ENCODE measurements around the gene MED29.

The MED29 gene

GRCh38 chr19:39390751-39391437 lies at the start of gene MED29, which contains the start of gene PAF1:
MED29 (plus strand) TSS chr19:39391378; CDS start chr19:39391423, 45 bp downstream.
PAF1 (minus strand) TSS chr19:39391106; CDS start chr19:39390864, 242 bp downstream.
- H3K4me3 ChIP-seq (ENCODE audit: low read length) = peak within 1 kb of the TSS; percentile 98
- H3K9ac ChIP-seq (ENCODE audit: low read length) = peak within 1 kb of the TSS; percentile 99
- peak; percentile 100 for DNase-seq (ENCODE audit: low read depth)
- no peaks in the 10 kb centered on the region for H3K27me3 ChIP-seq (replicated peaks; ENCODE audit: control insufficient read depth, insufficient read depth, low read length)
- H3K36me3 ChIP-seq (ENCODE audit: control insufficient read depth, insufficient read depth, low read length, severe bottlenecking) = peaks cover 44% of the 10 kb centered on the region
- no peaks in the 10 kb centered on the region for H3K9me3 ChIP-seq (ENCODE audit: control insufficient read depth, low read length)
- peaks cover 19% of the 10 kb centered on the region for H3K4me1 ChIP-seq (ENCODE audit: control insufficient read depth, insufficient read depth, low read length)

GRCh38 chr19:39341719-39342604 lies 49.2 kb upstream of the MED29 start, which contains the start of gene SAMD4B:
SAMD4B (plus strand) TSS chr19:39342421; CDS start chr19:39356894, 14,473 bp downstream.
- DNase-seq (ENCODE audit: low read depth) = peak; percentile 99
- Histone ChIP-seq H3K27me3 (replicated peaks; ENCODE audit: control insufficient read depth, insufficient read depth, low read length) (no peaks in the 10 kb centered on the region), H3K4me1 (ENCODE audit: control insufficient read depth, insufficient read depth, low read length) (peaks cover 31% of the 10 kb centered on the region), H3K36me3 (ENCODE audit: control insufficient read depth, insufficient read depth, low read length, severe bottlenecking) (peaks cover 3% of the 10 kb centered on the region), H3K4me3 (ENCODE audit: low read length) (peak within 1 kb of the TSS; percentile 96), H3K9ac (ENCODE audit: low read length) (peak within 1 kb of the TSS; percentile 94), H3K9me3 (ENCODE audit: control insufficient read depth, low read length) (no peaks in the 10 kb centered on the region)

GRCh38 chr19:39342647-39343305 lies 48.4 kb upstream of the MED29 start:
- Histone ChIP-seq H3K36me3 (ENCODE audit: control insufficient read depth, insufficient read depth, low read length, severe bottlenecking) (peaks cover 3% of the 10 kb centered on the region), H3K9me3 (ENCODE audit: control insufficient read depth, low read length) (no peaks in the 10 kb centered on the region), H3K27me3 (replicated peaks; ENCODE audit: control insufficient read depth, insufficient read depth, low read length) (no peaks in the 10 kb centered on the region), H3K4me1 (ENCODE audit: control insufficient read depth, insufficient read depth, low read length) (peaks cover 40% of the 10 kb centered on the region), H3K9ac (ENCODE audit: low read length) (peak overlapping the region; percentile 91), H3K4me3 (ENCODE audit: low read length) (peak overlapping the region; percentile 90)
- DNase-seq (ENCODE audit: low read depth) = peak; percentile 59

GRCh38 chr19:39345956-39346355 lies 45.2 kb upstream of the MED29 start:
- H3K9me3 ChIP-seq (ENCODE audit: control insufficient read depth, low read length) = no peaks in the 10 kb centered on the region
- H3K4me3 ChIP-seq (ENCODE audit: low read length) = no peak overlapping the region
- H3K36me3 ChIP-seq (ENCODE audit: control insufficient read depth, insufficient read depth, low read length, severe bottlenecking) = peaks cover 20% of the 10 kb centered on the region
- H3K4me1 ChIP-seq (ENCODE audit: control insufficient read depth, insufficient read depth, low read length) = peaks cover 42% of the 10 kb centered on the region
- no peaks in the 10 kb centered on the region for H3K27me3 ChIP-seq (replicated peaks; ENCODE audit: control insufficient read depth, insufficient read depth, low read length)
- H3K9ac ChIP-seq (ENCODE audit: low read length) = no peak overlapping the region
- no peak for DNase-seq (ENCODE audit: low read depth)

- H3K27me3 ChIP-seq (replicated peaks; ENCODE audit: control insufficient read depth, insufficient read depth, low read length) = no peaks in the 10 kb centered on the region
- H3K4me1 ChIP-seq (ENCODE audit: control insufficient read depth, insufficient read depth, low read length) = peaks cover 56% of the 10 kb centered on the region
- H3K9me3 ChIP-seq (ENCODE audit: control insufficient read depth, low read length) = no peaks in the 10 kb centered on the region
- peak overlapping the region; percentile 49 for H3K4me3 ChIP-seq (ENCODE audit: low read length)
- peak; percentile 35 for DNase-seq (ENCODE audit: low read depth)
- peaks cover 26% of the 10 kb centered on the region for H3K36me3 ChIP-seq (ENCODE audit: control insufficient read depth, insufficient read depth, low read length, severe bottlenecking)
- peak overlapping the region; percentile 16 for H3K9ac ChIP-seq (ENCODE audit: low read length)
Measured at GRCh38 chr19:39347332-39348164, 43.6 kb upstream of the MED29 start.

GRCh38 chr19:39349326-39349725 lies 41.9 kb upstream of the MED29 start:
- Histone ChIP-seq H3K9ac (ENCODE audit: low read length) (no peak overlapping the region), H3K4me3 (ENCODE audit: low read length) (no peak overlapping the region), H3K9me3 (ENCODE audit: control insufficient read depth, low read length) (no peaks in the 10 kb centered on the region), H3K36me3 (ENCODE audit: control insufficient read depth, insufficient read depth, low read length, severe bottlenecking) (peaks cover 32% of the 10 kb centered on the region), H3K27me3 (replicated peaks; ENCODE audit: control insufficient read depth, insufficient read depth, low read length) (no peaks in the 10 kb centered on the region), H3K4me1 (ENCODE audit: control insufficient read depth, insufficient read depth, low read length) (peaks cover 58% of the 10 kb centered on the region)
- no peak for DNase-seq (ENCODE audit: low read depth)

GRCh38 chr19:39350156-39350555 lies 41.0 kb upstream of the MED29 start:
- H3K9ac ChIP-seq (ENCODE audit: low read length) = no peak overlapping the region
- H3K36me3 ChIP-seq (ENCODE audit: control insufficient read depth, insufficient read depth, low read length, severe bottlenecking) = peaks cover 40% of the 10 kb centered on the region
- no peak overlapping the region for H3K4me3 ChIP-seq (ENCODE audit: low read length)

GRCh38 chr19:39351537-39352064 lies 39.6 kb upstream of the MED29 start:
- H3K27me3 ChIP-seq (replicated peaks; ENCODE audit: control insufficient read depth, insufficient read depth, low read length) = no peaks in the 10 kb centered on the region
- peaks cover 52% of the 10 kb centered on the region for H3K36me3 ChIP-seq (ENCODE audit: control insufficient read depth, insufficient read depth, low read length, severe bottlenecking)
- peak overlapping the region; percentile 43 for H3K9ac ChIP-seq (ENCODE audit: low read length)
- H3K4me3 ChIP-seq (ENCODE audit: low read length) = peak overlapping the region; percentile 22
- no peaks in the 10 kb centered on the region for H3K9me3 ChIP-seq (ENCODE audit: control insufficient read depth, low read length)
- no peak for DNase-seq (ENCODE audit: low read depth)
- peaks cover 45% of the 10 kb centered on the region for H3K4me1 ChIP-seq (ENCODE audit: control insufficient read depth, insufficient read depth, low read length)

More at GRCh38 chr19:39350156-39350555, 41.0 kb upstream of the MED29 start:
- DNase-seq (ENCODE audit: low read depth) = no peak
- Histone ChIP-seq H3K4me1 (ENCODE audit: control insufficient read depth, insufficient read depth, low read length) (peaks cover 54% of the 10 kb centered on the region), H3K27me3 (replicated peaks; ENCODE audit: control insufficient read depth, insufficient read depth, low read length) (no peaks in the 10 kb centered on the region), H3K9me3 (ENCODE audit: control insufficient read depth, low read length) (no peaks in the 10 kb centered on the region)

GRCh38 chr19:39352381-39353255 lies 38.6 kb upstream of the MED29 start:
- peak overlapping the region; percentile 49 for H3K4me3 ChIP-seq (ENCODE audit: low read length)
- peak overlapping the region; percentile 65 for H3K9ac ChIP-seq (ENCODE audit: low read length)
- H3K36me3 ChIP-seq (ENCODE audit: control insufficient read depth, insufficient read depth, low read length, severe bottlenecking) = peaks cover 62% of the 10 kb centered on the region
- DNase-seq (ENCODE audit: low read depth) = no peak
- no peaks in the 10 kb centered on the region for H3K9me3 ChIP-seq (ENCODE audit: control insufficient read depth, low read length)
- H3K27me3 ChIP-seq (replicated peaks; ENCODE audit: control insufficient read depth, insufficient read depth, low read length) = no peaks in the 10 kb centered on the region
- H3K4me1 ChIP-seq (ENCODE audit: control insufficient read depth, insufficient read depth, low read length) = peaks cover 35% of the 10 kb centered on the region

Measured in adipocyte (in vitro differentiated cells).